Loucy (cell line): Measurements from ENCODE around the gene MRPL49.

ENCODE experiments used
- H2AFZ ChIP-seq: fragments of 200-600 bp; sonication (generic); 2 replicates; pipeline ENCODE4 v1.6.0; 2016; ENCODE audit warnings: antibody characterized with exemption, mild to moderate bottlenecking, low read length, moderate library complexity
- H3F3A ChIP-seq: fragments of 200-600 bp; 2 replicates; pipeline ENCODE4 v1.6.0; 2016; ENCODE audit warnings: antibody characterized with exemption, low read depth, mild to moderate bottlenecking
- H3K27me3 ChIP-seq: fragments of 200-600 bp; sonication (generic); 2 replicates; pipeline ENCODE4 v1.6.1; 2014; ENCODE audit warnings: low read length, mild to moderate bottlenecking; ENCODE audit not compliant: insufficient read depth, poor library complexity, severe bottlenecking
- H3K36me3 ChIP-seq: fragments of 200-600 bp; sonication (generic); 2 replicates; pipeline ENCODE4 v1.6.1; 2016; ENCODE audit warnings: low read length; ENCODE audit not compliant: insufficient read depth
- H3K4me1 ChIP-seq: fragments of 200-600 bp; sonication (generic); 2 replicates; pipeline ENCODE4 v1.5.1; 2014; ENCODE audit warnings: low read length, mild to moderate bottlenecking; ENCODE audit not compliant: insufficient read depth, poor library complexity, severe bottlenecking
- H3K4me2 ChIP-seq: fragments of 200-600 bp; sonication (generic); 2 replicates; pipeline ENCODE4 v1.6.0; 2014; ENCODE audit warnings: antibody characterized with exemption, low read length, low read depth, mild to moderate bottlenecking; ENCODE audit not compliant: poor library complexity, severe bottlenecking
- H3K4me3 ChIP-seq: fragments of 200-600 bp; sonication (generic); 2 replicates; pipeline ENCODE4 v1.5.1; 2014; ENCODE audit warnings: low read length, mild to moderate bottlenecking, mixed read lengths; ENCODE audit not compliant: poor library complexity, severe bottlenecking
- H3K79me2 ChIP-seq: fragments of 200-600 bp; sonication (generic); 2 replicates; pipeline ENCODE4 v1.6.1; 2014; ENCODE audit warnings: low read length; ENCODE audit not compliant: insufficient read depth
- H3K9ac ChIP-seq: fragments of 200-600 bp; sonication (generic); 2 replicates; pipeline ENCODE4 v1.6.0; 2014; ENCODE audit warnings: mild to moderate bottlenecking, low read depth, low read length, moderate library complexity; ENCODE audit not compliant: poor library complexity, severe bottlenecking
- H3K9me2 ChIP-seq: fragments of 200-600 bp; sonication (generic); replicated peaks from 2 replicates; pipeline ENCODE4 v1.6.1; 2016; ENCODE audit warnings: low read depth, low read length, mixed read lengths
- H3K9me3 ChIP-seq: fragments of 200-600 bp; sonication (generic); 2 replicates; pipeline ENCODE4 v1.6.1; 2014; ENCODE audit warnings: mild to moderate bottlenecking, antibody characterized with exemption, low read length, low read depth; ENCODE audit not compliant: insufficient read depth
- H4K20me1 ChIP-seq: fragments of 200-600 bp; sonication (generic); 2 replicates; pipeline ENCODE4 v1.6.0; 2014; ENCODE audit warnings: antibody characterized with exemption, low read length, mild to moderate bottlenecking; ENCODE audit not compliant: insufficient read depth, poor library complexity, severe bottlenecking
- EZH2phosphoT487 ChIP-seq: fragments of 200-600 bp; IDR thresholded peaks from 2 replicates; pipeline ENCODE4 v1.6.1; 2018; ENCODE audit warnings: antibody characterized with exemption, mild to moderate bottlenecking, moderate library complexity, borderline replicate concordance
- TF ChIP-seq, protein P1 (sequence below): fragments of 200-600 bp; sonication (generic); conservative IDR thresholded peaks from 2 replicates; pipeline ENCODE4 v1.5.1; 2014; ENCODE audit warnings: mild to moderate bottlenecking, antibody characterized with exemption, low read length

The MRPL49 gene

GRCh38 chr11:65107078-65107477 is 15.0 kb upstream of the MRPL49 start:
- H4K20me1 ChIP-seq: peaks cover 6% of the 10 kb centered on the region
- H3K4me2 ChIP-seq: no peak overlapping the region
- H3K36me3 ChIP-seq: peaks cover 13% of the 10 kb centered on the region; the same call in 1 of the 2 replicates
- peaks cover 10% of the 10 kb centered on the region for H3K4me1 ChIP-seq
- peaks cover 11% of the 10 kb centered on the region; the same call in 1 of the 2 replicates for H3K79me2 ChIP-seq
- H2AFZ ChIP-seq: no peak overlapping the region
- H3K27me3 ChIP-seq: no peaks in the 10 kb centered on the region
- H3K4me3 ChIP-seq: no peak overlapping the region
- H3K9me2 ChIP-seq: no peaks in the 10 kb centered on the region
- H3K9me3 ChIP-seq: no peaks in the 10 kb centered on the region
- peaks cover 5% of the 10 kb centered on the region; the same call in 1 of the 2 replicates for H3F3A ChIP-seq
- TF ChIP-seq EZH2phosphoT487: no peak
- TF ChIP-seq, protein P1, sequence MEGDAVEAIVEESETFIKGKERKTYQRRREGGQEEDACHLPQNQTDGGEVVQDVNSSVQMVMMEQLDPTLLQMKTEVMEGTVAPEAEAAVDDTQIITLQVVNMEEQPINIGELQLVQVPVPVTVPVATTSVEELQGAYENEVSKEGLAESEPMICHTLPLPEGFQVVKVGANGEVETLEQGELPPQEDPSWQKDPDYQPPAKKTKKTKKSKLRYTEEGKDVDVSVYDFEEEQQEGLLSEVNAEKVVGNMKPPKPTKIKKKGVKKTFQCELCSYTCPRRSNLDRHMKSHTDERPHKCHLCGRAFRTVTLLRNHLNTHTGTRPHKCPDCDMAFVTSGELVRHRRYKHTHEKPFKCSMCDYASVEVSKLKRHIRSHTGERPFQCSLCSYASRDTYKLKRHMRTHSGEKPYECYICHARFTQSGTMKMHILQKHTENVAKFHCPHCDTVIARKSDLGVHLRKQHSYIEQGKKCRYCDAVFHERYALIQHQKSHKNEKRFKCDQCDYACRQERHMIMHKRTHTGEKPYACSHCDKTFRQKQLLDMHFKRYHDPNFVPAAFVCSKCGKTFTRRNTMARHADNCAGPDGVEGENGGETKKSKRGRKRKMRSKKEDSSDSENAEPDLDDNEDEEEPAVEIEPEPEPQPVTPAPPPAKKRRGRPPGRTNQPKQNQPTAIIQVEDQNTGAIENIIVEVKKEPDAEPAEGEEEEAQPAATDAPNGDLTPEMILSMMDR: no peak
- H3K9ac ChIP-seq: no peak overlapping the region

DNA sequence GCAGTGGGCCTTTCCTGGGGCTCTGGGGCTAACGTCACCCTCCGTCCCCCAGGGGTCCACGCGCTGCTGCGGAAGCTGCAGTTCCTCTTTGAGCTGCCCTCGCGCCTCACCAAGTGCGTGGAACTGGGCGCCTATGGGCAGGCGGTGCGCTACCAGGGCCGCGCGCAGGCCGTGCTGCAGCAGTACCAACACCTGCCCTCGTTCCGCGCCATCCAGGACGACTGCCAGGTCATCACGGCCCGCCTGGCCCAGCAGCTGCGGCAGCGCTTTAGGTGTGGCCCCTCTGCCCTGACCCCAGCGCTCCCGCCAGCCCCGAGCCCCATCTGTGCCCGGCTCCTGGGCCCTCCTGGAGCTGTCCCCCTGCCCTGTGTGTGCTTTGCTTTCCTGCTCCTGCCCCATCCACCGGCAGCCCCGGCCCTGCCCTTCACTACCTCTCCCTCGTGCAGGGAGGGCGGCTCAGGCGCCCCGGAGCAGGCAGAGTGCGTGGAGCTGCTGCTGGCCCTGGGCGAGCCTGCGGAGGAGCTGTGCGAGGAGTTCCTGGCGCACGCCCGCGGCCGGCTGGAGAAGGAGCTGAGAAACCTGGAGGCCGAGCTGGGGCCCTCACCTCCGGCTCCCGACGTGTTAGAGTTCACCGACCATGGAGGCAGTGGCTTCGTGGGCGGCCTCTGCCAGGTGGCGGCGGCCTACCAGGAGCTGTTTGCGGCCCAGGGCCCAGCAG is 14.2 kb upstream of the MRPL49 start:
- Histone ChIP-seq H3K4me3 (no peak overlapping the region), H3K4me1 (peaks cover 14% of the 10 kb centered on the region), H3K27me3 (no peaks in the 10 kb centered on the region), H3K36me3 (peaks cover 13% of the 10 kb centered on the region; the same call in 1 of the 2 replicates), H3K9ac (no peak overlapping the region), H3K9me3 (no peaks in the 10 kb centered on the region), H3K79me2 (peaks cover 11% of the 10 kb centered on the region; the same call in 1 of the 2 replicates), H4K20me1 (peaks cover 6% of the 10 kb centered on the region), H3K4me2 (no peak overlapping the region), H2AFZ (no peak overlapping the region), H3K9me2 (no peaks in the 10 kb centered on the region), H3F3A (peaks cover 5% of the 10 kb centered on the region; the same call in 1 of the 2 replicates)
- TF ChIP-seq, protein P1: no peak
- no peak for TF ChIP-seq EZH2phosphoT487

DNA sequence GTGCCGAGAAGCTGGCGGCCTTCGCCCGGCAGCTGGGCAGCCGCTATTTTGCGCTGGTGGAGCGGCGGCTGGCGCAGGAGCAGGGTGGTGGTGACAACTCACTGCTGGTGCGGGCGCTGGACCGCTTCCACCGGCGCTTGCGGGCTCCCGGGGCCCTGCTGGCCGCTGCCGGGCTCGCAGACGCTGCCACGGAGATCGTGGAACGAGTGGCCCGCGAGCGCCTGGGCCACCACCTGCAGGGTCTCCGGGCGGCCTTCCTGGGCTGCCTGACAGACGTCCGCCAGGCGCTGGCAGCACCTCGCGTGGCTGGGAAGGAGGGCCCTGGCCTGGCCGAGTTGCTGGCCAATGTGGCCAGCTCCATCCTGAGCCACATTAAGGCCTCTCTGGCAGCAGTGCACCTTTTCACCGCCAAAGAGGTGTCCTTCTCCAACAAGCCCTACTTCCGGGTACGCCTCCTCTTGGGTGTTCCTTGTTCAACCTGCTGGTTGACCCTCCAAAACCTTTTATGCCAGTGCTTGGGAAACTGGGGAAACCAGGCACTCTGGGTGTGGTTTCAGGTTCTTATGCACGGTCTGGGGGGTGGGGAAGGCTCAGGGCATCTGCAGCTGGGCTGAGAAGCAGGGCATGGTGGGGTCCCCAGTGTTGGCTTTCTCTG is 13.5 kb upstream of the MRPL49 start:
- Histone ChIP-seq H3K9me2 (no peaks in the 10 kb centered on the region), H3K36me3 (peaks cover 13% of the 10 kb centered on the region; the same call in 1 of the 2 replicates), H4K20me1 (peaks cover 6% of the 10 kb centered on the region), H3K9me3 (no peaks in the 10 kb centered on the region), H3K4me1 (peaks cover 18% of the 10 kb centered on the region), H3K27me3 (no peaks in the 10 kb centered on the region), H3F3A (peaks cover 5% of the 10 kb centered on the region; the same call in 1 of the 2 replicates), H3K4me3 (no peak overlapping the region), H2AFZ (no peak overlapping the region), H3K9ac (no peak overlapping the region), H3K4me2 (no peak overlapping the region), H3K79me2 (peaks cover 11% of the 10 kb centered on the region; the same call in 1 of the 2 replicates)
- no peak for TF ChIP-seq EZH2phosphoT487
- TF ChIP-seq, protein P1: no peak
